K562 (cell line): ENCODE measurements around the gene HOXB3. TPM values are rescaled to one million over a fixed set of nuclear protein-coding genes. Genes with fewer than 3 reads are reported as not detected.

Source experiments
- BRD9 ChIP-seq: fragments of 450-650 bp; IDR thresholded peaks from 2 replicates; pipeline ENCODE4 v1.6.1; 2018; ENCODE audit warnings: low read depth; ENCODE audit not compliant: partially characterized antibody
- CXXC5 ChIP-seq: fragments of 250-450 bp; sonication (Bioruptor Pico); IDR thresholded peaks from 2 replicates; pipeline ENCODE4 v1.8.0; 2022; ENCODE audit warnings: inconsistent platforms, mild to moderate bottlenecking, moderate library complexity
- E2F5 ChIP-seq: sonication (generic); formaldehyde crosslinking; IDR thresholded peaks from 2 replicates; pipeline ENCODE4 v1.8.0; 2022; ENCODE audit warnings: mild to moderate bottlenecking, missing genetic modification reagents
- E2F6 ChIP-seq, 2 experiments: IDR thresholded peaks; 2 replicates each; pipeline ENCODE4 v1.6.1; 2011; ENCODE audit warnings: borderline replicate concordance in 1 of 2, control low read depth in 1 of 2, low read depth in 1 of 2, low read length in 1 of 2, mild to moderate bottlenecking in 1 of 2, mixed read lengths in 1 of 2, moderate library complexity in 1 of 2; ENCODE audit not compliant: insufficient read depth in 1 of 2, insufficient read length in 1 of 2, poor library complexity in 1 of 2, severe bottlenecking in 1 of 2; ENCODE audit errors: extremely low read depth in 1 of 2
- EP300 ChIP-seq: IDR thresholded peaks from 2 replicates; pipeline ENCODE4 v1.6.1; 2012; ENCODE audit warnings: low read length, improper control_type of control experiment
- L3MBTL2 ChIP-seq: fragments of 450-650 bp; IDR thresholded peaks from 2 replicates; pipeline ENCODE4 v1.6.1; 2016; ENCODE audit warnings: mild to moderate bottlenecking, moderate library complexity
- MTA3 ChIP-seq: fragments of 450-650 bp; formaldehyde crosslinking; IDR thresholded peaks from 2 replicates; pipeline ENCODE4 v1.6.1; 2017; ENCODE audit warnings: mild to moderate bottlenecking, borderline replicate concordance
- MYC ChIP-seq, 2 experiments: fragments of 250-450 bp in 1 of 2; sonication (Bioruptor Pico) in 1 of 2; IDR thresholded peaks; 2 replicates each; pipeline versions ENCODE4 v1.5.1 to v1.6.1; 2012 to 2021; ENCODE audit warnings: low read depth in 2 of 2, borderline replicate concordance in 1 of 2, improper control_type of control experiment in 1 of 2, low read length in 1 of 2, mild to moderate bottlenecking in 1 of 2, moderate library complexity in 1 of 2
- NCOA1 ChIP-seq: fragments of 450-650 bp; IDR thresholded peaks from 2 replicates; pipeline ENCODE4 v1.6.1; 2016; ENCODE audit warnings: low read depth
- PKNOX1 ChIP-seq: fragments of 450-650 bp; IDR thresholded peaks from 2 replicates; pipeline ENCODE4 v1.6.1; 2016
- POLR3A ChIP-seq: IDR thresholded peaks from 2 replicates; pipeline ENCODE4 v1.6.1; 2011; ENCODE audit warnings: borderline replicate concordance, mild to moderate bottlenecking, moderate library complexity; ENCODE audit not compliant: insufficient read length, insufficient read depth; ENCODE audit errors: extremely low read depth
- SETDB1 ChIP-seq: IDR thresholded peaks from one replicate; pipeline ENCODE4 v1.6.1; 2012; ENCODE audit warnings: low read length, control low read depth, inconsistent platforms
- SRSF7 ChIP-seq: fragments of 200-400 bp; formaldehyde crosslinking; optimal IDR thresholded peaks from 2 replicates; pipeline ENCODE3; 2017; ENCODE audit warnings: mild to moderate bottlenecking, low read depth, low read length
- TEAD2 ChIP-seq: fragments of 450-650 bp; IDR thresholded peaks from 2 replicates; pipeline ENCODE4 v1.6.1; 2016; ENCODE audit warnings: missing genetic modification characterization, control low read depth, missing compliant biosample characterization
- U2AF1 ChIP-seq: fragments of 200-400 bp; formaldehyde crosslinking; optimal IDR thresholded peaks from 2 replicates; pipeline ENCODE3; 2017; ENCODE audit warnings: mild to moderate bottlenecking, low read depth, low read length, moderate library complexity
- WHSC1 ChIP-seq: IDR thresholded peaks from one replicate; pipeline ENCODE4 v1.6.1; 2012; ENCODE audit warnings: low read length, control low read depth, inconsistent platforms
- ZFX ChIP-seq: sonication (generic); formaldehyde crosslinking; IDR thresholded peaks from 2 replicates; pipeline ENCODE4 v1.8.0; 2022; ENCODE audit warnings: mild to moderate bottlenecking, missing genetic modification reagents, moderate library complexity
- ZNF282 ChIP-seq: sonication (generic); formaldehyde crosslinking; IDR thresholded peaks from 2 replicates; pipeline ENCODE4 v1.8.1; 2023; ENCODE audit warnings: missing genetic modification reagents
- ZNF609 ChIP-seq: sonication (generic); formaldehyde crosslinking; IDR thresholded peaks from 2 replicates; pipeline ENCODE4 v1.8.1; 2023; ENCODE audit warnings: missing genetic modification reagents, mild to moderate bottlenecking, borderline replicate concordance
- ZNF79 ChIP-seq: fragments of 250-450 bp; sonication (Bioruptor Pico); IDR thresholded peaks from 2 replicates; pipeline ENCODE4 v1.4.0; 2020; ENCODE audit warnings: low read depth, mild to moderate bottlenecking, moderate library complexity
- polyA plus RNA-seq, 8 experiments: library from polyadenylated mRNA; depleted of rRNA in 4 of 8; stranded (reverse) in 5 of 8; unstranded in 3 of 8; fragments of >200 nt; fragmentation: Nextera tagmentation in 2 of 8; fragmentation: Illumina TruSeq in 1 of 8; extraction: Ambion mirVana in 2 of 8; extraction: Trizol in 1 of 8; gene quantifications; 2 replicates each; pipeline versions ENCODE4 v1.2.1 to v1.2.3, GENCODE V29; 2011 to 2014; ENCODE audit warnings: inconsistent platforms in 1 of 8, missing spikeins in 1 of 8
- total RNA-seq, 7 experiments: library from RNA; depleted of rRNA in 6 of 7; stranded (reverse); fragments of >200 nt in 6 of 7; fragmentation: Illumina TruSeq in 2 of 7; extraction: Trizol in 2 of 7; gene quantifications; 2 replicates each; pipeline versions ENCODE4 v1.2.1 to v1.2.3, GENCODE V29; 2011 to 2021; ENCODE audit warnings: low replicate concordance in 1 of 7

Gene HOXB3
- total and polyA plus RNA-seq, 9 of the 15 experiments (the other 6 are each of a cell fraction or from before 2014, with no cell fraction given): 2.4 to 41.3 (median 20.2) TPM

- no peak for TF ChIP-seq MTA3
- no peak for TF ChIP-seq E2F5 (CRISPR knock-in tag)
- TF ChIP-seq EP300: no peak
- 0 out of 2 replicates have a peak, but pooled peaks have one; percentile 4 for TF ChIP-seq NCOA1
- peak; percentile 59 for TF ChIP-seq ZFX (CRISPR knock-in tag)
- peak in 1 of 2 experiments; percentile 19 for TF ChIP-seq E2F6 (IDR thresholded peaks at IDR 0.05; ENCODE audit: borderline replicate concordance in 1 of 2, extremely low read depth in 1 of 2, insufficient read depth in 1 of 2, insufficient read length in 1 of 2, low read depth in 1 of 2, low read length in 1 of 2, poor library complexity in 1 of 2, severe bottlenecking in 1 of 2)
- no peak for TF ChIP-seq SETDB1
- TF ChIP-seq WHSC1: no peak
- peak; percentile 49; the same call in 1 of the 2 replicates for TF ChIP-seq CXXC5 (CRISPR knock-in tag)
- TF ChIP-seq SRSF7: no peak
- TF ChIP-seq ZNF282: no peak
- no peak for TF ChIP-seq PKNOX1
- peak; percentile 2; the same call in 1 of the 2 replicates for TF ChIP-seq MYC (IDR thresholded peaks at IDR 0.05; ENCODE audit: low read depth, low read length)
- TF ChIP-seq MYC (CRISPR knock-in tag; IDR thresholded peaks at IDR 0.05; ENCODE audit: borderline replicate concordance, low read depth): no peak
- peak; percentile 75 for TF ChIP-seq L3MBTL2
- no peak for TF ChIP-seq POLR3A
- TF ChIP-seq U2AF1: no peak
- TF ChIP-seq TEAD2: no peak
- TF ChIP-seq ZNF609 (CRISPR knock-in tag): no peak
- TF ChIP-seq ZNF79 (CRISPR knock-in tag): no peak
- no peak for TF ChIP-seq BRD9
These were observed 44.6 kb upstream of the HOXB3 start (continued) for GRCh38 chr17:48634493-48635208.
